Activated naive CD4-positive, alpha-beta T cell treated with anti-CD3 and anti-CD28 coated beads for 36 hours (primary cell): ENCODE measurements around the gene SERPINB2. TPM values are rescaled to one million over a fixed set of nuclear protein-coding genes. Genes with fewer than 3 reads are reported as not detected.

ENCODE experiments used
- CTCF ChIA-PET: fragments of 350-600 bp; sonication (Branson Sonifier 250); formaldehyde crosslinking; loops from one replicate; lab custom pipeline; 2021; ENCODE audit warnings: antibody characterized with exemption; lab: Charles Lee
- DNase-seq: peaks from one replicate; pipeline ENCODE4 v3.0.0-alpha.2; 2020
- H3K27ac Mint-ChIP-seq: one replicate; pipeline ENCODE4 v1.8.0; 2021; ENCODE audit warnings: mild to moderate bottlenecking, mixed read lengths
- H3K27me3 Mint-ChIP-seq: one replicate; pipeline ENCODE4 v1.8.0; 2021; ENCODE audit warnings: low read depth, mixed read lengths
- H3K36me3 Mint-ChIP-seq: one replicate; pipeline ENCODE4 v1.8.0; 2021; ENCODE audit warnings: low read depth, mixed read lengths
- H3K4me1 Mint-ChIP-seq: one replicate; pipeline ENCODE4 v1.8.0; 2021; ENCODE audit warnings: low read depth, mixed read lengths
- H3K4me3 Mint-ChIP-seq: one replicate; pipeline ENCODE4 v1.8.0; 2021; ENCODE audit warnings: mild to moderate bottlenecking, moderate library complexity, mixed read lengths
- H3K9me3 Mint-ChIP-seq: one replicate; pipeline ENCODE4 v1.8.0; 2021; ENCODE audit warnings: mixed read lengths
- intact Hi-C: fragments of 100-400 bp; cut with micrococcal nuclease; formaldehyde crosslinking; loops from one replicate; pipeline ENCODE4 v1.15.1; 2023
- total RNA-seq, 2 experiments: library from RNA; stranded (reverse); gene quantifications; one replicate each; pipeline ENCODE4 v1.2.3, GENCODE V29; 2021

Gene SERPINB2
- total RNA-seq, 2 experiments from 2014 or later: not detected

- intact Hi-C loops: no loop called here
- H3K27ac Mint-ChIP-seq: no peak overlapping the region
- CTCF ChIA-PET: no interaction called here
- no peaks in the 10 kb centered on the region for H3K36me3 Mint-ChIP-seq
- peaks cover 11% of the 10 kb centered on the region for H3K27me3 Mint-ChIP-seq
- no peak overlapping the region for H3K4me3 Mint-ChIP-seq
- H3K9me3 Mint-ChIP-seq: no peaks in the 10 kb centered on the region
- no peak for DNase-seq
- no peaks in the 10 kb centered on the region for H3K4me1 Mint-ChIP-seq
These were observed 17.7 kb upstream of the SERPINB2 start for GRCh38 chr18:63869851-63870250.

- Mint-ChIP-seq H3K4me1 (no peaks in the 10 kb centered on the region), H3K27ac (no peak overlapping the region), H3K36me3 (no peaks in the 10 kb centered on the region), H3K27me3 (peaks cover 13% of the 10 kb centered on the region), H3K9me3 (no peaks in the 10 kb centered on the region), H3K4me3 (no peak overlapping the region)
- intact Hi-C loops: no loop called here
- no peak for DNase-seq
- CTCF ChIA-PET: no interaction called here
These were observed 15.7 kb upstream of the SERPINB2 start for GRCh38 chr18:63871836-63872235.

- H3K27ac Mint-ChIP-seq: no peak overlapping the region
- H3K27me3 Mint-ChIP-seq: peaks cover 13% of the 10 kb centered on the region
- no peaks in the 10 kb centered on the region for H3K9me3 Mint-ChIP-seq
- intact Hi-C loops: no loop called here
- H3K36me3 Mint-ChIP-seq: no peaks in the 10 kb centered on the region
- H3K4me3 Mint-ChIP-seq: no peak overlapping the region
- DNase-seq: no peak
- H3K4me1 Mint-ChIP-seq: no peaks in the 10 kb centered on the region
- CTCF ChIA-PET: no interaction called here
These were observed 14.9 kb upstream of the SERPINB2 start for GRCh38 chr18:63872586-63872985.

GRCh38 chr18:63878343-63878742, 9.2 kb upstream of the SERPINB2 start:
- H3K27me3 Mint-ChIP-seq: peaks cover 3% of the 10 kb centered on the region
- peaks cover 6% of the 10 kb centered on the region for H3K4me1 Mint-ChIP-seq
- H3K27ac Mint-ChIP-seq: no peak overlapping the region
- no peak overlapping the region for H3K4me3 Mint-ChIP-seq
- intact Hi-C loops: no loop called here
- DNase-seq: no peak
- H3K9me3 Mint-ChIP-seq: no peaks in the 10 kb centered on the region
- CTCF ChIA-PET: interaction anchor here (1.8 kb wide), 1 partner anchor 57 kb away, joined by 4 read pairs; no protein-coding TSS in a partner anchor
- no peaks in the 10 kb centered on the region for H3K36me3 Mint-ChIP-seq

GRCh38 chr18:63878925-63879324, 8.6 kb upstream of the SERPINB2 start:
- peaks cover 3% of the 10 kb centered on the region for H3K27me3 Mint-ChIP-seq
- CTCF ChIA-PET: interaction anchor here (1.8 kb wide), 1 partner anchor 57 kb away, joined by 4 read pairs; no protein-coding TSS in a partner anchor
- H3K4me3 Mint-ChIP-seq: no peak overlapping the region
- no peaks in the 10 kb centered on the region for H3K9me3 Mint-ChIP-seq
- peaks cover 6% of the 10 kb centered on the region for H3K4me1 Mint-ChIP-seq
- H3K27ac Mint-ChIP-seq: no peak overlapping the region
- intact Hi-C loops: no loop called here
- no peak for DNase-seq
- H3K36me3 Mint-ChIP-seq: no peaks in the 10 kb centered on the region

GRCh38 chr18:63879709-63880108, 7.8 kb upstream of the SERPINB2 start:
- Mint-ChIP-seq H3K36me3 (no peaks in the 10 kb centered on the region), H3K9me3 (no peaks in the 10 kb centered on the region), H3K27ac (no peak overlapping the region), H3K4me3 (no peak overlapping the region), H3K4me1 (peaks cover 6% of the 10 kb centered on the region), H3K27me3 (peaks cover 7% of the 10 kb centered on the region)
- CTCF ChIA-PET: no interaction called here
- no peak for DNase-seq
- intact Hi-C loops: no loop called here

- Mint-ChIP-seq H3K36me3 (no peaks in the 10 kb centered on the region), H3K27me3 (peaks cover 9% of the 10 kb centered on the region), H3K4me3 (no peak overlapping the region), H3K27ac (no peak overlapping the region), H3K9me3 (no peaks in the 10 kb centered on the region), H3K4me1 (peaks cover 6% of the 10 kb centered on the region)
- intact Hi-C loops: no loop called here
- CTCF ChIA-PET: no interaction called here
- no peak for DNase-seq
These were observed 5.7 kb upstream of the SERPINB2 start for GRCh38 chr18:63881851-63882250.

GRCh38 chr18:63882333-63883141, 5.0 kb upstream of the SERPINB2 start:
- Mint-ChIP-seq H3K36me3 (no peaks in the 10 kb centered on the region), H3K4me1 (peaks cover 8% of the 10 kb centered on the region), H3K27ac (no peak overlapping the region), H3K4me3 (no peak overlapping the region), H3K27me3 (peaks cover 11% of the 10 kb centered on the region), H3K9me3 (no peaks in the 10 kb centered on the region)
- CTCF ChIA-PET: no interaction called here
- intact Hi-C loops: no loop called here
- no peak for DNase-seq

GRCh38 chr18:63883617-63884016, 3.9 kb upstream of the SERPINB2 start:
- Mint-ChIP-seq H3K4me1 (peaks cover 10% of the 10 kb centered on the region), H3K4me3 (no peak overlapping the region), H3K36me3 (no peaks in the 10 kb centered on the region), H3K27me3 (peaks cover 13% of the 10 kb centered on the region), H3K9me3 (no peaks in the 10 kb centered on the region), H3K27ac (no peak overlapping the region)
- intact Hi-C loops: no loop called here
- DNase-seq: no peak
- CTCF ChIA-PET: no interaction called here

- intact Hi-C loops: no loop called here
- Mint-ChIP-seq H3K36me3 (no peaks in the 10 kb centered on the region), H3K4me1 (peaks cover 4% of the 10 kb centered on the region), H3K9me3 (no peaks in the 10 kb centered on the region), H3K4me3 (no peak overlapping the region), H3K27me3 (peaks cover 15% of the 10 kb centered on the region), H3K27ac (no peak overlapping the region)
- CTCF ChIA-PET: interaction anchor here (0.6 kb wide), 1 partner anchor 101 kb away, joined by 3 read pairs; no protein-coding TSS in a partner anchor
- no peak for DNase-seq
These were observed 1.1 kb downstream of the SERPINB2 start for GRCh38 chr18:63888470-63889190.

- intact Hi-C loops: no loop called here
- CTCF ChIA-PET: interaction anchor here (0.6 kb wide), 1 partner anchor 100 kb away, joined by 3 read pairs; no protein-coding TSS in a partner anchor
- no peaks in the 10 kb centered on the region for H3K36me3 Mint-ChIP-seq
- H3K4me1 Mint-ChIP-seq: peaks cover 4% of the 10 kb centered on the region
- no peak overlapping the region for H3K4me3 Mint-ChIP-seq
- no peaks in the 10 kb centered on the region for H3K9me3 Mint-ChIP-seq
- DNase-seq: no peak
- H3K27ac Mint-ChIP-seq: no peak overlapping the region
- H3K27me3 Mint-ChIP-seq: peaks cover 14% of the 10 kb centered on the region
These were observed 2.1 kb downstream of the SERPINB2 start for GRCh38 chr18:63889626-63890025.

GRCh38 chr18:63890237-63890949, 2.9 kb downstream of the SERPINB2 start:
- intact Hi-C loops: no loop called here
- Mint-ChIP-seq H3K27ac (no peak overlapping the region), H3K27me3 (peaks cover 12% of the 10 kb centered on the region), H3K36me3 (no peaks in the 10 kb centered on the region), H3K9me3 (no peaks in the 10 kb centered on the region), H3K4me3 (no peak overlapping the region), H3K4me1 (peaks cover 4% of the 10 kb centered on the region)
- CTCF ChIA-PET: no interaction called here
- DNase-seq: no peak
